GM12878 (cell line): ENCODE results near the gene UIMC1. TPM values are rescaled to one million over a fixed set of nuclear protein-coding genes. Genes with fewer than 3 reads are reported as not detected.

Source experiments
- ATAC-seq: fragments of 200-7000 bp; cut with Tn5 transposase; 3 replicates; pipeline ENCODE4 v1.9.1; 2020; ENCODE audit warnings: mild to moderate bottlenecking, moderate library complexity
- BruUV-seq: library from RNA; stranded (reverse); fragments of 400-500 nt; replicated peaks from 2 replicates; lab custom pipeline; 2021; lab: Mats Ljungman, UMichigan
- CTCF ChIA-PET: fragments of 300-600 bp; sonication (Branson Sonifier 250); formaldehyde crosslinking; extraction: SDS; loops from one replicate; lab custom pipeline; 2021; ENCODE audit warnings: inconsistent platforms; lab: Yijun Ruan, JAX
- POLR2A ChIA-PET: fragments of 350-600 bp; formaldehyde crosslinking; extraction: SDS; loops from one replicate; lab custom pipeline; 2021; ENCODE audit warnings: inconsistent platforms; lab: Charles Lee
- RAD21 ChIA-PET: fragments of 300-600 bp; sonication (Branson Sonifier 250); formaldehyde crosslinking; loops from one replicate; lab custom pipeline; 2023; ENCODE audit warnings: antibody characterized with exemption; ENCODE audit not compliant: unreplicated experiment; lab: Charles Lee
- SMC1A ChIA-PET: fragments of 300-600 bp; sonication (Branson Sonifier 250); formaldehyde crosslinking; loops from one replicate; lab custom pipeline; 2023; ENCODE audit not compliant: unreplicated experiment, uncharacterized antibody; lab: Charles Lee
- DNase-seq: peaks from one replicate; pipeline ENCODE4 v3.0.0-alpha.2; 2011; ENCODE audit warnings: low read depth, low spot score
- FAIRE-seq: peaks from 3 replicates; lab custom pipeline; 2011; peaks lifted over from hg19 to GRCh38; lab: Jason Lieb, UNC
- H2AFZ ChIP-seq: 2 replicates; pipeline ENCODE4 v1.6.0; 2011; ENCODE audit warnings: low read depth, low read length, control low read depth; ENCODE audit not compliant: control insufficient read depth
- H3K27ac ChIP-seq: 2 replicates; pipeline ENCODE4 v1.5.1; 2011; ENCODE audit warnings: control low read depth; ENCODE audit not compliant: control insufficient read depth, insufficient read depth
- H3K27me3 ChIP-seq, 2 experiments: replicated peaks in 1 of 2; 2 replicates each; pipeline versions ENCODE4 v1.6.0 to v1.6.1; 2011; ENCODE audit warnings: low read length in 1 of 2; ENCODE audit not compliant: control insufficient read depth in 2 of 2, insufficient read depth in 2 of 2
- H3K36me3 ChIP-seq, 2 experiments: 2 replicates each; pipeline ENCODE4 v1.5.1; 2011; ENCODE audit warnings: low read length in 1 of 2; ENCODE audit not compliant: control insufficient read depth in 2 of 2, insufficient read depth in 2 of 2
- H3K4me1 ChIP-seq: 2 replicates; pipeline ENCODE4 v1.6.1; 2011; ENCODE audit warnings: mild to moderate bottlenecking, low read length, moderate library complexity, mixed read lengths; ENCODE audit not compliant: control insufficient read depth, insufficient read depth
- H3K4me2 ChIP-seq: 2 replicates; pipeline ENCODE4 v1.6.0; 2011; ENCODE audit warnings: control low read depth; ENCODE audit not compliant: control insufficient read depth, insufficient read depth
- H3K4me3 ChIP-seq: fragments of 200-600 bp; sonication (generic); 2 replicates; pipeline ENCODE4 v1.5.1; 2016
- H3K79me2 ChIP-seq: 2 replicates; pipeline ENCODE4 v1.6.0; 2011; ENCODE audit warnings: low read length; ENCODE audit not compliant: control insufficient read depth, insufficient read depth
- H3K9ac ChIP-seq: 2 replicates; pipeline ENCODE4 v1.8.0; 2011; ENCODE audit warnings: low read length, control low read depth, mixed read lengths; ENCODE audit not compliant: control insufficient read depth, insufficient read depth
- H3K9me3 ChIP-seq: replicated peaks from 3 replicates; pipeline ENCODE4 v1.5.1; 2011; ENCODE audit warnings: mild to moderate bottlenecking, low read length; ENCODE audit not compliant: control insufficient read depth, insufficient read depth
- H4K20me1 ChIP-seq: 2 replicates; pipeline ENCODE4 v1.6.0; 2011; ENCODE audit not compliant: control insufficient read depth, insufficient read depth
- BACH1 ChIP-seq: fragments of 450-650 bp; IDR thresholded peaks from 2 replicates; pipeline ENCODE4 v1.6.1; 2017; ENCODE audit warnings: mild to moderate bottlenecking, borderline replicate concordance
- CREM ChIP-seq: IDR thresholded peaks from 2 replicates; pipeline ENCODE4 v1.6.1; 2014; ENCODE audit warnings: antibody characterized with exemption, low read depth
- ETV6 ChIP-seq, 2 experiments: fragments of 450-650 bp in 1 of 2; IDR thresholded peaks in 1 of 2; conservative IDR thresholded peaks in 1 of 2; 2 replicates each; pipeline ENCODE4 v1.6.1; 2014; ENCODE audit warnings: antibody characterized with exemption in 1 of 2, borderline replicate concordance in 1 of 2, low read depth in 1 of 2, mild to moderate bottlenecking in 1 of 2, moderate library complexity in 1 of 2
- IKZF2 ChIP-seq, 2 experiments: fragments of 450-650 bp; IDR thresholded peaks; 2 replicates each; pipeline ENCODE4 v1.6.1; 2017; ENCODE audit warnings: mild to moderate bottlenecking in 2 of 2, moderate library complexity in 2 of 2
- LARP7 ChIP-seq: fragments of 450-650 bp; IDR thresholded peaks from 2 replicates; pipeline ENCODE4 v1.6.1; 2017; ENCODE audit warnings: mild to moderate bottlenecking
- NR2F1 ChIP-seq: fragments of 450-650 bp; conservative IDR thresholded peaks from 2 replicates; pipeline ENCODE4 v1.6.1; 2017; ENCODE audit warnings: mild to moderate bottlenecking
- SMC3 ChIP-seq: IDR thresholded peaks from 2 replicates; pipeline ENCODE4 v1.6.1; 2011; ENCODE audit warnings: low read length, improper control_type of control experiment, borderline replicate concordance
- STAT3 ChIP-seq: IDR thresholded peaks from 2 replicates; pipeline ENCODE4 v1.6.1; 2011; ENCODE audit warnings: low read depth, low read length, improper control_type of control experiment
- SUPT20H ChIP-seq: IDR thresholded peaks from 2 replicates; pipeline ENCODE4 v1.6.1; 2011; ENCODE audit warnings: low read depth, mild to moderate bottlenecking, low read length, moderate library complexity, borderline replicate concordance; ENCODE audit not compliant: control insufficient read depth
- TAF1 ChIP-seq: IDR thresholded peaks from 2 replicates; pipeline ENCODE4 v1.6.1; 2011; ENCODE audit warnings: mild to moderate bottlenecking, low read depth, low read length, borderline replicate concordance
- TBL1XR1 ChIP-seq: IDR thresholded peaks from 2 replicates; pipeline ENCODE4 v1.6.1; 2012; ENCODE audit warnings: low read depth, low read length, improper control_type of control experiment
- TCF7 ChIP-seq: IDR thresholded peaks from 2 replicates; pipeline ENCODE4 v1.6.1; 2014; ENCODE audit warnings: antibody characterized with exemption, borderline replicate concordance
- ZNF217 ChIP-seq: fragments of 450-650 bp; IDR thresholded peaks from 2 replicates; pipeline ENCODE4 v1.6.1; 2017; ENCODE audit warnings: antibody characterized with exemption, mild to moderate bottlenecking
- WGBS: methylation state at CpG from one replicate; pipeline ENCODE4 v1.1.6; 2016; ENCODE audit warnings: low lambda C conversion rate; ENCODE audit not compliant: insufficient replicate concordance, insufficient coverage; ENCODE audit errors: missing lambda C conversion rate; 5-methylcytosine and 5-hydroxymethylcytosine counted together
- in situ Hi-C: fragments of 300-500 bp; cut with MboI; formaldehyde crosslinking; loops from 9 replicates; pipeline ENCODE4 v1.14.3; 2018; ENCODE audit warnings: mixed read lengths
- intact Hi-C: fragments of 100-400 bp; cut with micrococcal nuclease; formaldehyde crosslinking; loops from one replicate; pipeline ENCODE4 v1.14.2; 2022; ENCODE audit not compliant: unreplicated experiment
- polyA plus RNA-seq, 11 experiments: library from polyadenylated mRNA; depleted of rRNA in 4 of 11; unstranded in 6 of 11; stranded (reverse) in 5 of 11; fragments of >200 nt; fragmentation: Nextera tagmentation in 4 of 11; fragmentation: Illumina TruSeq in 1 of 11; extraction: Ambion mirVana in 4 of 11; extraction: Trizol in 1 of 11; gene quantifications; 1 replicate in 1 of 11; 2 replicates in 10 of 11; pipeline versions ENCODE4 v1.2.1 to v1.2.3, GENCODE V29; 2011 to 2016; ENCODE audit warnings: inconsistent platforms in 2 of 11, missing spikeins in 2 of 11, low read depth in 1 of 11
- total RNA-seq, 4 experiments: library from RNA; depleted of rRNA in 3 of 4; stranded (reverse); fragments of >200 nt in 3 of 4; fragmentation: Illumina TruSeq in 1 of 4; extraction: Trizol in 1 of 4; gene quantifications; 2 replicates each; pipeline versions ENCODE4 v1.2.1 to v1.2.3, GENCODE V29; 2013 to 2021
- TF ChIP-seq, protein P1 (sequence below): fragments of 450-650 bp; formaldehyde crosslinking; IDR thresholded peaks from 2 replicates; pipeline ENCODE4 v1.4.0; 2022; ENCODE audit warnings: mild to moderate bottlenecking, moderate library complexity
- TF ChIP-seq, protein P2 (sequence below): IDR thresholded peaks from 2 replicates; pipeline ENCODE4 v1.6.1; 2011; ENCODE audit warnings: borderline replicate concordance, low read depth, mild to moderate bottlenecking, moderate library complexity, low read length; ENCODE audit not compliant: insufficient read depth, poor library complexity, severe bottlenecking

UIMC1 gene
- total and polyA plus RNA-seq, 10 of the 15 experiments (the other 5 are each of a cell fraction or from before 2014, with no cell fraction given) = 16.2 to 51.4 (median 32.7) TPM

DNA sequence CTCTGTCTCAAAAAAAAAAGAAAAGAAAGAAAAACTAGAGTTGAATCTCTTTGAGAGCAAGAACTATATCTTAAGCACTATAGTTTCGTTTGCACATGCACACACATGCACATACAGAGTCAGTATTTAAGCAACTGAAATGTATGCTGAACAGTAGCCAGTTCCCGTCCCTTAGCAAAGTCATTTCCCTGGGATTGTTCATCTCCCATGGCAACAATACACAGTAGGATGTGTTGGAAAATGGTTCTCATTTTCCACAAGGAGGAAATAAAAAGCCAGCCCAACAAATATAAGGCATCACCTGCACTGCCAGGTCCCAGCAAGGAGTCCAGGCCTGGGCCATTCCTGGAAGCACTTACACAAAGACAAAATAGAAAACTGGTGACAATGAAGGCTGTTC, 11.8 kb upstream of the UIMC1 start:
- ChIA-PET SMC1A (interaction anchor here (1.4 to 2.6 kb wide), 2 partner anchors 14 to 358 kb away, joined by 3 to 16 read pairs; no protein-coding TSS in a partner anchor), POLR2A (no interaction called here), CTCF (no interaction called here), RAD21 (no interaction called here)
- intact Hi-C loops = no loop called here
- H3K79me2 ChIP-seq = peaks cover 21% of the 10 kb centered on the region
- FAIRE-seq (no peak), DNase-seq (no peak), ATAC-seq (no peak)
- TF ChIP-seq ETV6 (conservative IDR thresholded peaks at IDR 0.05 in 1 of 2, IDR thresholded peaks at IDR 0.05 in 1 of 2; ENCODE audit: borderline replicate concordance in 1 of 2, low read depth in 1 of 2) (no peak), NR2F1 (no peak), IKZF2 (IDR thresholded peaks at IDR 0.05) (no peak), CREM (no peak), TCF7 (no peak), ZNF217 (no peak)
- H3K4me2 ChIP-seq = no peak overlapping the region
- H3K36me3 ChIP-seq = no peaks in the 10 kb centered on the region
- H2AFZ ChIP-seq = no peak overlapping the region
- H3K9ac ChIP-seq = no peak overlapping the region
- in situ Hi-C loops = no loop called here
- 88% methylated on average over 2 of the region's 2 CpGs for WGBS
- H4K20me1 ChIP-seq = no peaks in the 10 kb centered on the region
- H3K4me1 ChIP-seq = no peaks in the 10 kb centered on the region
- H3K9me3 ChIP-seq = no peaks in the 10 kb centered on the region
- no peak overlapping the region for H3K27ac ChIP-seq
- BruUV-seq = no TSS peak
- H3K27me3 ChIP-seq = no peaks in the 10 kb centered on the region
- no peak overlapping the region for H3K4me3 ChIP-seq

- RAD21 ChIA-PET = no interaction called here
- no peak for TF ChIP-seq BACH1
- TF ChIP-seq, protein P1, sequence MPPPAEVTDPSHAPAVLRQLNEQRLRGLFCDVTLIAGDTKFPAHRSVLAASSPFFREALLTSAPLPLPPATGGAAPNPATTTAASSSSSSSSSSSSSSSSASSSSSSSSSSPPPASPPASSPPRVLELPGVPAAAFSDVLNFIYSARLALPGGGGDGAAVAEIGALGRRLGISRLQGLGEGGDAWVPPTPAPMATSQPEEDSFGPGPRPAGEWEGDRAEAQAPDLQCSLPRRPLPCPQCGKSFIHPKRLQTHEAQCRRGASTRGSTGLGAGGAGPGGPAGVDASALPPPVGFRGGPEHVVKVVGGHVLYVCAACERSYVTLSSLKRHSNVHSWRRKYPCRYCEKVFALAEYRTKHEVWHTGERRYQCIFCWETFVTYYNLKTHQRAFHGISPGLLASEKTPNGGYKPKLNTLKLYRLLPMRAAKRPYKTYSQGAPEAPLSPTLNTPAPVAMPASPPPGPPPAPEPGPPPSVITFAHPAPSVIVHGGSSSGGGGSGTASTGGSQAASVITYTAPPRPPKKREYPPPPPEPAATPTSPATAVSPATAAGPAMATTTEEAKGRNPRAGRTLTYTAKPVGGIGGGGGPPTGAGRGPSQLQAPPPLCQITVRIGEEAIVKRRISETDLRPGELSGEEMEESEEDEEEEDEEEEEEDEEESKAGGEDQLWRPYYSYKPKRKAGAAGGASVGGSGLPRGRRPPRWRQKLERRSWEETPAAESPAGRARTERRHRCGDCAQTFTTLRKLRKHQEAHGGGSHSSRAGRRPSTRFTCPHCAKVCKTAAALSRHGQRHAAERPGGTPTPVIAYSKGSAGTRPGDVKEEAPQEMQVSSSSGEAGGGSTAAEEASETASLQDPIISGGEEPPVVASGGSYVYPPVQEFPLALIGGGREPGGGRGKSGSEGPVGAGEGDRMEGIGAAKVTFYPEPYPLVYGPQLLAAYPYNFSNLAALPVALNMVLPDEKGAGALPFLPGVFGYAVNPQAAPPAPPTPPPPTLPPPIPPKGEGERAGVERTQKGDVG = no peak
- no peak for TF ChIP-seq SMC3
- no peak for TF ChIP-seq LARP7
- TF ChIP-seq, protein P2, sequence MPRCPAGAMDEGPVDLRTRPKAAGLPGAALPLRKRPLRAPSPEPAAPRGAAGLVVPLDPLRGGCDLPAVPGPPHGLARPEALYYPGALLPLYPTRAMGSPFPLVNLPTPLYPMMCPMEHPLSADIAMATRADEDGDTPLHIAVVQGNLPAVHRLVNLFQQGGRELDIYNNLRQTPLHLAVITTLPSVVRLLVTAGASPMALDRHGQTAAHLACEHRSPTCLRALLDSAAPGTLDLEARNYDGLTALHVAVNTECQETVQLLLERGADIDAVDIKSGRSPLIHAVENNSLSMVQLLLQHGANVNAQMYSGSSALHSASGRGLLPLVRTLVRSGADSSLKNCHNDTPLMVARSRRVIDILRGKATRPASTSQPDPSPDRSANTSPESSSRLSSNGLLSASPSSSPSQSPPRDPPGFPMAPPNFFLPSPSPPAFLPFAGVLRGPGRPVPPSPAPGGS = no peak
- TF ChIP-seq TAF1 = no peak
- TF ChIP-seq SUPT20H = no peak
- no peak for TF ChIP-seq TBL1XR1
- no peak for TF ChIP-seq STAT3
Measured at GRCh38 chr5:177015156-177015555, 8.6 kb upstream of the UIMC1 start.

More at GRCh38 chr5:177015156-177015555, 8.6 kb upstream of the UIMC1 start:
- H4K20me1 ChIP-seq = no peaks in the 10 kb centered on the region
- no peaks in the 10 kb centered on the region for H3K27me3 ChIP-seq
- intact Hi-C loops (no loop called here), in situ Hi-C loops (no loop called here)
- ATAC-seq (no peak), FAIRE-seq (no peak), DNase-seq (no peak)
- no peak overlapping the region for H3K27ac ChIP-seq
- no peak overlapping the region for H3K4me2 ChIP-seq
- CTCF ChIA-PET = no interaction called here
- H3K9me3 ChIP-seq = no peaks in the 10 kb centered on the region
- POLR2A ChIA-PET = interaction anchor here (1.0 to 1.1 kb wide), 2 partner anchors 12 to 17 kb away, joined by 3 to 4 read pairs; no protein-coding TSS in a partner anchor
- H3K4me1 ChIP-seq = no peaks in the 10 kb centered on the region
- H3K9ac ChIP-seq = no peak overlapping the region
- no peak overlapping the region for H3K4me3 ChIP-seq
- H3K79me2 ChIP-seq = no peaks in the 10 kb centered on the region
- no TSS peak for BruUV-seq
- 97% methylated on average over 4 of the region's 4 CpGs for WGBS
- SMC1A ChIA-PET = interaction anchor here (0.9 kb wide), 1 partner anchor 12 kb away, joined by 3 read pairs; no protein-coding TSS in a partner anchor
- no peak overlapping the region for H2AFZ ChIP-seq
- no peaks in the 10 kb centered on the region for H3K36me3 ChIP-seq
